Breast epithelium (tissue), 3 donors: Measurements from ENCODE around the gene CLEC4F.
A peak's percentile ranks its signal among the peaks of the same experiment; 100 is the strongest.

Experiments
- POLR2A ChIP-seq: fragments of 450-650 bp; IDR thresholded peaks from one replicate; pipeline ENCODE4 v1.6.1; 2016; ENCODE audit warnings: antibody characterized with exemption, mild to moderate bottlenecking, moderate library complexity
- POLR2AphosphoS5 ChIP-seq, 3 donors: sonication (generic); formaldehyde crosslinking; IDR thresholded peaks; one replicate each; pipeline ENCODE4 v1.6.1; 2017; ENCODE audit warnings: antibody characterized with exemption in 3 of 3
- TF ChIP-seq, protein P1 (sequence below), 3 donors: fragments of 450-650 bp; IDR thresholded peaks; one replicate each; pipeline ENCODE4 v1.5.1; 2016 to 2017; ENCODE audit warnings: antibody characterized with exemption in 3 of 3, mild to moderate bottlenecking in 3 of 3, moderate library complexity in 3 of 3

DNA sequence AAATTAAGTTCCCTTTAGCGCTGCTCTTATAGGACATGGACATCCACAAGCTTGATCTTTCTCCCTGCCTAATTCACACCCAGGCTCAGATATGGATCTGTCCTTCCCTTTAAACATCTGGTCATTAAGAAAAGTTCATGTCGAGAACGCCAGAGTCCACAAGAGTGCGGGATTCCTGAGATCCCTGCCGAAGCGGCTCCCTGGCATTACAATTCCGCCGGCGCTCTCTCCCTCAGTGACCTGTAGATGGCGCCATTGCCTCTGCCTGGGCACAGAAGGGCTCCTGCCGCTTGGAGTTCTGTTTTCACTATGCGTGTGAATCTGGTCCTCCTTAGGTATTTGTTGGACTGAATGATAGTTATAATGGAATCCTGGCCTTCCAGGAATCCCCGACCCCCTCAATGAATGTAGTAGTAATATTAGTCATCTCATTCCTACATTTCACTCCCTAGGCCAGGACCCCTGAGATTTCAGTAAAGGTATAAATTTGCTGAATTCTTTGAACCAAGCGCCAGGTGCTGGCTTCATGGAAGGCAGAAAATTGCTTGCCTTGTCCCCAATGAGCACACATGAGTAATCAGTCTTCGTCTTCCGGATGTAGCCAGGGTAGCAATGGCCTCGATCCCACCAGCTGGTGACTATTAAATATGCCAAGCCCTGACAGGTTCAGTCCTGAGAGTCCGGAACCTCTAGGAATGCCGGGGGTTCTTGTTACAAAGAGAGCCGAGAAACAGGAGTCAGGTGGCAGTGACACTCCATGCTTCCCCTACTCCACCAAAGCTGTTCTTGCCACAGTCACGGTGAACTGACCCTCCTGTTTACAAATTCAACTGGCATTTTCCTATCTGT, 41.6 kb upstream of the CLEC4F start:
- TF ChIP-seq, protein P1, sequence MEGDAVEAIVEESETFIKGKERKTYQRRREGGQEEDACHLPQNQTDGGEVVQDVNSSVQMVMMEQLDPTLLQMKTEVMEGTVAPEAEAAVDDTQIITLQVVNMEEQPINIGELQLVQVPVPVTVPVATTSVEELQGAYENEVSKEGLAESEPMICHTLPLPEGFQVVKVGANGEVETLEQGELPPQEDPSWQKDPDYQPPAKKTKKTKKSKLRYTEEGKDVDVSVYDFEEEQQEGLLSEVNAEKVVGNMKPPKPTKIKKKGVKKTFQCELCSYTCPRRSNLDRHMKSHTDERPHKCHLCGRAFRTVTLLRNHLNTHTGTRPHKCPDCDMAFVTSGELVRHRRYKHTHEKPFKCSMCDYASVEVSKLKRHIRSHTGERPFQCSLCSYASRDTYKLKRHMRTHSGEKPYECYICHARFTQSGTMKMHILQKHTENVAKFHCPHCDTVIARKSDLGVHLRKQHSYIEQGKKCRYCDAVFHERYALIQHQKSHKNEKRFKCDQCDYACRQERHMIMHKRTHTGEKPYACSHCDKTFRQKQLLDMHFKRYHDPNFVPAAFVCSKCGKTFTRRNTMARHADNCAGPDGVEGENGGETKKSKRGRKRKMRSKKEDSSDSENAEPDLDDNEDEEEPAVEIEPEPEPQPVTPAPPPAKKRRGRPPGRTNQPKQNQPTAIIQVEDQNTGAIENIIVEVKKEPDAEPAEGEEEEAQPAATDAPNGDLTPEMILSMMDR (IDR thresholded peaks at IDR 0.05) = peak; percentile 53 to 81 (median 76)
- TF ChIP-seq POLR2A (no peak), POLR2AphosphoS5 (IDR thresholded peaks at IDR 0.05) (no peak)
